Adrenal gland (tissue), 12 donors: Measurements from ENCODE around the gene CAMK4. TPM values are rescaled to one million over a fixed set of nuclear protein-coding genes. Genes with fewer than 3 reads are reported as not detected.

Experiments
- DNase-seq, 7 donors: peaks; one replicate each; pipeline ENCODE4 v3.0.0-alpha.2; 2019 to 2020
- H3K27ac ChIP-seq, 5 donors: fragments of 200-600 bp; sonication (generic) in 4 of 5; 1 replicate in 3 of 5; 2 replicates in 2 of 5; pipeline versions ENCODE4 v1.5.1 to v1.8.0; 2016 to 2020; ENCODE audit warnings: mild to moderate bottlenecking in 1 of 5
- H3K27me3 ChIP-seq: fragments of 200-600 bp; 2 replicates; pipeline ENCODE4 v1.8.0; 2021
- H3K36me3 ChIP-seq, 2 donors: fragments of 200-600 bp; replicated peaks in 1 of 2; 1 replicate in 1 of 2; 2 replicates in 1 of 2; pipeline versions ENCODE4 v1.5.1 to v1.8.0; 2018 to 2022
- H3K4me1 ChIP-seq, 2 donors: fragments of 200-600 bp; replicated peaks in 1 of 2; 1 replicate in 1 of 2; 2 replicates in 1 of 2; pipeline versions ENCODE4 v1.5.1 to v1.8.0; 2018 to 2021
- H3K4me3 ChIP-seq, 4 donors: fragments of 200-600 bp; sonication (generic) in 3 of 4; one replicate each; pipeline ENCODE4 v1.5.1; 2016 to 2018
- H3K9me3 ChIP-seq, 3 donors: fragments of 200-600 bp; sonication (generic) in 1 of 3; replicated peaks in 1 of 3; 1 replicate in 2 of 3; 2 replicates in 1 of 3; pipeline versions ENCODE4 v1.5.1 to v1.8.0; 2016 to 2021
- POLR2A ChIP-seq, 2 donors: fragments of 450-650 bp; IDR thresholded peaks; one replicate each; pipeline ENCODE4 v1.6.1; 2017; ENCODE audit warnings: antibody characterized with exemption in 2 of 2, mild to moderate bottlenecking in 2 of 2, moderate library complexity in 1 of 2
- WGBS, 4 donors: extraction: QIAGEN DNeasy Blood & Tissue Kit in 2 of 4; methylation state at CpG; one replicate each; pipeline versions ENCODE4 v1.1.5 to v1.1.7; 2013 to 2017; 5-methylcytosine and 5-hydroxymethylcytosine counted together
- intact Hi-C, 2 donors: fragments of 100-400 bp; cut with DNase I; formaldehyde crosslinking; loops; one replicate each; pipeline versions ENCODE4 v1.14.1 to v1.15.0; 2022 to 2023
- polyA plus RNA-seq, 3 donors: library from polyadenylated mRNA; stranded (reverse); fragments of 200-250 nt in 2 of 3; fragments of 350-450 nt in 1 of 3; fragmentation: Illumina TruSeq in 1 of 3; extraction: RNeasy Lipid Tissue Mini Kit (QIAGEN cat#74804) in 1 of 3; gene quantifications; one replicate each; pipeline ENCODE4 v1.2.3, GENCODE V29; 2013 to 2014
- total RNA-seq, 9 donors: library from RNA; depleted of rRNA in 4 of 9; stranded (reverse); fragments of >200 nt in 4 of 9; fragments of 120-200 nt in 1 of 9; fragmentation: NEBNext Ultra II Directional in 1 of 9; extraction: Animal tissue kit (Norgen Biotek cat#: 25700) in 1 of 9; gene quantifications; one replicate each; pipeline versions ENCODE4 v1.1.0 to v1.2.4, GENCODE V29; 2013 to 2023
- TF ChIP-seq, protein P1 (sequence below), 6 experiments: fragments of 450-650 bp in 4 of 6; fragments of 200-600 bp in 2 of 6; sonication (generic) in 1 of 6; IDR thresholded peaks; 1 replicate in 5 of 6; 2 replicates in 1 of 6; pipeline versions ENCODE4 v1.5.1 to v1.8.0; 2016 to 2021; ENCODE audit warnings: antibody characterized with exemption in 6 of 6, mild to moderate bottlenecking in 2 of 6, moderate library complexity in 1 of 6
- donor health status: healthy with polysubstance abuse.
- donor health status: Bipolar disorder and iron deficiency.
- donor health status: DM: yes; HTN: yes; CAD: no.
- donor health status: DM: no; HTN: no; CAD: no.
- donor health status: DM: no; HTN: no; CAD: no.
- donor health status: DM: yes; HTN: yes; CAD: no.

Gene CAMK4
- total and polyA plus RNA-seq, 12 donors: 0.06 to 9.2 (median 2.0) TPM

DNA sequence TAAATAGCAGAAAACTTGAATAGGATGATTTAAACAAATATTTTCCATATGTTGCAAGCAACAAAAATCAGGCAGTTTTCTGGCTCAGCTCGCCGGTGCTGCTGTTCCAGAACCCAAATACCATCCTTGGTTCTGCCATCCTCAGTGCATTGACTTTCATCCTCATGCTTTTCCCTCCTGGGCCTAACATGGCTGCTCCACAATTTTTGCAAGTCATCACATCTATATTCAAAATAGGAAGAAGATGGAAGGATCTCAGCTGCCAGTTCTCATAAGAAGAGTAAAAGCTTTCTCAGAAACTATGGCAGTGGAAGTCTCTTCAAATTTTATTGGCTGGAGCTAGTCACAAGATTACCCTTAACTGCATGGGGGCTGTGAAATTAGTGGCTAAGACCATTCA lies 151.5 kb downstream of the CAMK4 start:
- WGBS, 4 donors: 82 to 88% (median 86%) methylated on average over 2 of the region's 2 CpGs
- Histone ChIP-seq H3K36me3 (no peaks in the 10 kb centered on the region), H3K27ac (no peak overlapping the region), H3K4me3 (no peak overlapping the region), H3K9me3 (no peaks in the 10 kb centered on the region), H3K27me3 (no peaks in the 10 kb centered on the region), H3K4me1 (no peaks in the 10 kb centered on the region)
- TF ChIP-seq, protein P1, sequence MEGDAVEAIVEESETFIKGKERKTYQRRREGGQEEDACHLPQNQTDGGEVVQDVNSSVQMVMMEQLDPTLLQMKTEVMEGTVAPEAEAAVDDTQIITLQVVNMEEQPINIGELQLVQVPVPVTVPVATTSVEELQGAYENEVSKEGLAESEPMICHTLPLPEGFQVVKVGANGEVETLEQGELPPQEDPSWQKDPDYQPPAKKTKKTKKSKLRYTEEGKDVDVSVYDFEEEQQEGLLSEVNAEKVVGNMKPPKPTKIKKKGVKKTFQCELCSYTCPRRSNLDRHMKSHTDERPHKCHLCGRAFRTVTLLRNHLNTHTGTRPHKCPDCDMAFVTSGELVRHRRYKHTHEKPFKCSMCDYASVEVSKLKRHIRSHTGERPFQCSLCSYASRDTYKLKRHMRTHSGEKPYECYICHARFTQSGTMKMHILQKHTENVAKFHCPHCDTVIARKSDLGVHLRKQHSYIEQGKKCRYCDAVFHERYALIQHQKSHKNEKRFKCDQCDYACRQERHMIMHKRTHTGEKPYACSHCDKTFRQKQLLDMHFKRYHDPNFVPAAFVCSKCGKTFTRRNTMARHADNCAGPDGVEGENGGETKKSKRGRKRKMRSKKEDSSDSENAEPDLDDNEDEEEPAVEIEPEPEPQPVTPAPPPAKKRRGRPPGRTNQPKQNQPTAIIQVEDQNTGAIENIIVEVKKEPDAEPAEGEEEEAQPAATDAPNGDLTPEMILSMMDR (IDR thresholded peaks at IDR 0.05): no peak
- TF ChIP-seq POLR2A (IDR thresholded peaks at IDR 0.05): no peak
- intact Hi-C loops: no loop called here
- DNase-seq: no peak

DNA sequence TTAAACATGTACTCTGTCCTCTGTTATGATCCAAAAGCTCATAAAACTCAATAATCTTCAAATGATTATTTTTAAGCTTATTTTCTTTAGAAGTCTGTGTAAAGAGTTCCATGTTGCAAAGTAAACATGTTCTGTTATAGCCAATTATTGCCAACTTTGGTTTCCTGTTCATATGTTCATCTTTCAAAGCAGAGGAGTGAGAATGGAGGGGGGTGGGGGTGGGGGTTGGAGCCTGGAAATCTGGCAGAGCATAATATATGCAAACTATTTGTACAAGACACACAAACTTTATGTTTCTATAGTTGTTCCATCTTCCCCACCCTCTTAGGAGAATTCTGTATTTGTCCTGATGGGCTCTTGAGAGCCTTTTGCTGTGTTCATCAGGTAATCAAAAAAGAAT lies 153.1 kb downstream of the CAMK4 start:
- no peak overlapping the region for H3K4me3 ChIP-seq
- intact Hi-C loops: no loop called here
- H3K9me3 ChIP-seq: no peaks in the 10 kb centered on the region
- no peaks in the 10 kb centered on the region for H3K27me3 ChIP-seq
- H3K4me1 ChIP-seq: no peaks in the 10 kb centered on the region
- H3K36me3 ChIP-seq: no peaks in the 10 kb centered on the region
- no peak for DNase-seq
- H3K27ac ChIP-seq: no peak overlapping the region
- TF ChIP-seq, protein P1 (IDR thresholded peaks at IDR 0.05): no peak
- no peak for TF ChIP-seq POLR2A (IDR thresholded peaks at IDR 0.05)

DNA sequence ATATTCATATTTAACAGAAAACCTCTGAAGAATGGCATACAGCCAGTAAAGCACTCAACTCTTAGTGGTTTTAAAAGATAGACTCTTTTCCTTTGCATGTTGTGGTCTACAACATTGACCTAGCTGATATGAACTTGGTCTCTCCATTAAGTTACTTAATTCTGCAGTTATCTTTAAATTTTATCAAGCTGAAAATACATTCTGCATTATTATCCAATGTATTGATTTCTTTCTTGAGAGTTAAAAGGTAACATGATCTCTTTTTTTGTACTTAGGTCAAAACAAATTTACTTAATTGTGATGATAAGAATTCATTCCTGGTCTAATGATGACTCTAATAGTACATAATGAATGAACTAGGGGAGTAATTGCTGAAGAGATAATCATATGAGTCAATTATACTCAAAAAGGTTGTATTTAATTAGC lies 155.2 kb downstream of the CAMK4 start:
- DNase-seq: no peak
- H3K9me3 ChIP-seq: no peaks in the 10 kb centered on the region
- no peaks in the 10 kb centered on the region for H3K27me3 ChIP-seq
- no peak overlapping the region for H3K4me3 ChIP-seq
- no peaks in the 10 kb centered on the region for H3K4me1 ChIP-seq
- no peaks in the 10 kb centered on the region for H3K36me3 ChIP-seq
- intact Hi-C loops: no loop called here
- H3K27ac ChIP-seq: no peak overlapping the region
- no peak for TF ChIP-seq POLR2A (IDR thresholded peaks at IDR 0.05)
- TF ChIP-seq, protein P1 (IDR thresholded peaks at IDR 0.05): no peak

DNA sequence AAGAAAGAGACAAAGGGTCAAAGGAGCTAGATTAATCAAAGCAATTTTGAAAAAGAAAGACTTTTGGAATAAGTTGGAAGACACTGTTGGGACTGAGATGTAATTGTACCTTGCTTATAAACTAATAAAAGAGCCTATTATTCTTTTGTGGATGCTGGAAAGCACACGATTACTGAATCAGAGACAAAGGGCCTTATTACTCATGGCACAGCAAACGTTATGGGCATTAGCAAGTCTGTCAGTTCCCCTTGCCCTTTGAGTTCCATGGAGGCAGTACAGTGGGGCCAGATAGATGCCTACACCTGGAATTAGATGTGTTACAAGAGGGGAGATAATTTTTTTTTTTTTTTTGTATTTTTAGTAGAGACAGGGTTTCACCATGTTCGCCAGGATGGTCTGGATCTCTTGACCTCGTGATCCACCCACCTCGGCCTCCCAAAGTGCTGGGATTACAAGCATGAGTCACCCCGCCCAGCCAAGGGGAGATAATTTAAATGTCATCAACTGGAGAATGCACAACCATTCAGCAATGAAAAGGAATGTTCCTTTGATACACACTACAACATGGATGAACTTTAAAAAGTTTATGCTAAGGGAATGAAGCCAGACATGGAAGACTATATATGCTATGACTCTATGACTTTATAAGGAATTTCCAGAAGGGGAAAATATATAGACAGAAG lies 159.2 kb downstream of the CAMK4 start:
- intact Hi-C loops: no loop called here
- Histone ChIP-seq H3K27me3 (no peaks in the 10 kb centered on the region), H3K9me3 (no peaks in the 10 kb centered on the region), H3K36me3 (no peaks in the 10 kb centered on the region), H3K27ac (no peak overlapping the region), H3K4me3 (no peak overlapping the region), H3K4me1 (no peaks in the 10 kb centered on the region)
- WGBS, 4 donors: 54 to 75% (median 63%) methylated on average over 6 of the region's 6 CpGs
- TF ChIP-seq, protein P1 (IDR thresholded peaks at IDR 0.05): no peak
- no peak for TF ChIP-seq POLR2A (IDR thresholded peaks at IDR 0.05)
- no peak for DNase-seq
